Mucosa of gallbladder (tissue), 1 donor: ENCODE measurements around the gene JAML. TPM values are rescaled to one million over a fixed set of nuclear protein-coding genes. Genes with fewer than 3 reads are reported as not detected.

Source experiments
- DNase-seq: peaks from one replicate; pipeline ENCODE4 v3.0.0-alpha.2; 2020; ENCODE audit warnings: low spot score
- total RNA-seq: library from RNA; stranded (reverse); gene quantifications from one replicate; pipeline ENCODE4 v1.2.1, GENCODE V29; 2021
- donor health status: DM: no; HTN: no; CAD: no.

JAML gene
- total RNA-seq, 1 donor from 2014 or later = 12.9 TPM

- no peak for DNase-seq
Observed at GRCh38 chr11:118239509-118240205, 14.8 kb upstream of the JAML start.

- DNase-seq = no peak
Observed at GRCh38 chr11:118238929-118239328, 14.1 kb upstream of the JAML start.

GRCh38 chr11:118238421-118238820, 13.6 kb upstream of the JAML start:
- DNase-seq = no peak

- DNase-seq = no peak
Observed at GRCh38 chr11:118236170-118236569, 11.4 kb upstream of the JAML start.

- no peak for DNase-seq
Observed at GRCh38 chr11:118234833-118235232, 10.0 kb upstream of the JAML start.

GRCh38 chr11:118233850-118234249, 9.0 kb upstream of the JAML start:
- no peak for DNase-seq

- DNase-seq = no peak
Observed at GRCh38 chr11:118233377-118233776, 8.6 kb upstream of the JAML start.

- DNase-seq = no peak
Observed at GRCh38 chr11:118232659-118233058, 7.8 kb upstream of the JAML start.

GRCh38 chr11:118231461-118231860, 6.7 kb upstream of the JAML start:
- DNase-seq = no peak

GRCh38 chr11:118230088-118230487, 5.3 kb upstream of the JAML start:
- DNase-seq = no peak

GRCh38 chr11:118229274-118229847, 4.5 kb upstream of the JAML start:
- DNase-seq = no peak

- no peak for DNase-seq
Observed at GRCh38 chr11:118227865-118228785, 3.3 kb upstream of the JAML start.

GRCh38 chr11:118226781-118227180, 2.0 kb upstream of the JAML start:
- DNase-seq = no peak

GRCh38 chr11:118226296-118226695, 1.5 kb upstream of the JAML start:
- DNase-seq = no peak

GRCh38 chr11:118223992-118224391, 819 bp downstream of the JAML start:
- DNase-seq = no peak

GRCh38 chr11:118223570-118223969, 1.2 kb downstream of the JAML start:
- DNase-seq = no peak

GRCh38 chr11:118222437-118222836, 2.4 kb downstream of the JAML start:
- DNase-seq = no peak

GRCh38 chr11:118221419-118221818, 3.4 kb downstream of the JAML start:
- no peak for DNase-seq

- no peak for DNase-seq
Observed at GRCh38 chr11:118219732-118220131, 5.1 kb downstream of the JAML start.

GRCh38 chr11:118219244-118219643, 5.6 kb downstream of the JAML start:
- DNase-seq = no peak

GRCh38 chr11:118217575-118217974, 7.2 kb downstream of the JAML start:
- no peak for DNase-seq

- DNase-seq = no peak
Observed at GRCh38 chr11:118216621-118217481, 8.0 kb downstream of the JAML start.
